Mammary epithelial cell (primary cell): ENCODE data around the gene RNF121.
"Not testable (repeated sequence)": the region's sequence is repeated elsewhere in the genome, so short reads cannot be mapped to it uniquely, and the experiment has no call there.

ENCODE experiments used
- CTCF ChIP-seq, 2 donors: IDR thresholded peaks in 1 of 2; conservative IDR thresholded peaks in 1 of 2; 2 replicates each; pipeline ENCODE4 v1.5.1; 2011 to 2012; ENCODE audit warnings: inconsistent platforms in 2 of 2, low read length in 2 of 2, mild to moderate bottlenecking in 2 of 2, control low read depth in 1 of 2, low read depth in 1 of 2; ENCODE audit not compliant: insufficient read depth in 1 of 2; ENCODE audit errors: extremely low read depth in 1 of 2
- EZH2 ChIP-seq: IDR thresholded peaks from 2 replicates; pipeline ENCODE4 v1.6.1; 2012; ENCODE audit warnings: low read length, inconsistent platforms, borderline replicate concordance

- TF ChIP-seq CTCF (conservative IDR thresholded peaks at IDR 0.05 in 1 of 2, IDR thresholded peaks at IDR 0.05 in 1 of 2; ENCODE audit: extremely low read depth in 1 of 2, insufficient read depth in 1 of 2, low read depth in 1 of 2, low read length in 2 of 2); EZH2: not testable (repeated sequence)
Observed at GRCh38 chr11:71889181-71889872, 39.5 kb upstream of the RNF121 start.
